TTC549 (cell line): ENCODE data around the gene PLEKHG4B.

Source experiments
- FAIRE-seq: peaks from 2 replicates; lab custom pipeline; 2012; peaks lifted over from hg19 to GRCh38; lab: Jason Lieb, UNC

Gene PLEKHG4B

GRCh38 chr5:74503-75109, 17.4 kb upstream of the PLEKHG4B start:
- no peak for FAIRE-seq

GRCh38 chr5:75331-76320, 16.3 kb upstream of the PLEKHG4B start:
- FAIRE-seq: no peak

- FAIRE-seq: no peak
Measured at GRCh38 chr5:76358-77169, 15.4 kb upstream of the PLEKHG4B start.

GRCh38 chr5:77170-77501, 14.8 kb upstream of the PLEKHG4B start:
- no peak for FAIRE-seq

- FAIRE-seq: no peak
Measured at GRCh38 chr5:77546-77945, 14.4 kb upstream of the PLEKHG4B start.

GRCh38 chr5:77957-78804, 13.8 kb upstream of the PLEKHG4B start:
- no peak for FAIRE-seq

GRCh38 chr5:78805-79149, 13.2 kb upstream of the PLEKHG4B start:
- FAIRE-seq: no peak

- FAIRE-seq: no peak
Measured at GRCh38 chr5:79263-79662, 12.7 kb upstream of the PLEKHG4B start.

- FAIRE-seq: no peak
Measured at GRCh38 chr5:79821-80220, 12.1 kb upstream of the PLEKHG4B start.

- no peak for FAIRE-seq
Measured at GRCh38 chr5:81391-82021, 10.5 kb upstream of the PLEKHG4B start.

GRCh38 chr5:82097-82496, 9.9 kb upstream of the PLEKHG4B start:
- FAIRE-seq: no peak

GRCh38 chr5:82570-82969, 9.4 kb upstream of the PLEKHG4B start:
- FAIRE-seq: no peak

- FAIRE-seq: no peak
Measured at GRCh38 chr5:83029-83428, 8.9 kb upstream of the PLEKHG4B start.

GRCh38 chr5:85334-85995, 6.5 kb upstream of the PLEKHG4B start:
- FAIRE-seq: no peak

GRCh38 chr5:89337-90286, 2.4 kb upstream of the PLEKHG4B start:
- FAIRE-seq: no peak

- FAIRE-seq: no peak
Measured at GRCh38 chr5:90590-91547, 1.1 kb upstream of the PLEKHG4B start.

GRCh38 chr5:92401-93220, 643 bp downstream of the PLEKHG4B start:
- no peak for FAIRE-seq
